Muscle of leg (tissue), 11 donors: ENCODE results near the gene ULBP3. TPM values are rescaled to one million over a fixed set of nuclear protein-coding genes. Genes with fewer than 3 reads are reported as not detected.

Experiments
- DNase-seq: peaks from one replicate; pipeline ENCODE4 v3.0.0; 2013
- H3K27ac ChIP-seq: one replicate; pipeline ENCODE4 v1.5.1; 2013; ENCODE audit warnings: mild to moderate bottlenecking, low read length, control low read depth
- H3K27me3 ChIP-seq: one replicate; pipeline ENCODE4 v1.6.1; 2013; ENCODE audit warnings: low read length; ENCODE audit not compliant: control insufficient read depth, insufficient read depth
- H3K36me3 ChIP-seq: one replicate; pipeline ENCODE4 v1.6.1; 2013; ENCODE audit warnings: low read length; ENCODE audit not compliant: control insufficient read depth, insufficient read depth
- H3K4me1 ChIP-seq: one replicate; pipeline ENCODE4 v1.6.1; 2013; ENCODE audit warnings: low read length; ENCODE audit not compliant: control insufficient read depth, insufficient read depth
- H3K4me3 ChIP-seq: one replicate; pipeline ENCODE4 v1.5.1; 2013; ENCODE audit warnings: low read length, control low read depth
- H3K9me3 ChIP-seq: replicated peaks from 2 replicates; pipeline ENCODE4 v1.6.1; 2013; ENCODE audit warnings: low read depth, low read length; ENCODE audit not compliant: control insufficient read depth
- WGBS: methylation state at CpG from one replicate; pipeline ENCODE4 v1.1.5; 2013; ENCODE audit warnings: missing lambda C conversion rate; ENCODE audit not compliant: insufficient coverage; 5-methylcytosine and 5-hydroxymethylcytosine counted together
- polyA plus RNA-seq, 8 donors: library from polyadenylated mRNA; unstranded; fragments of 120-200 nt; gene quantifications; one replicate each; pipeline versions ENCODE4 v1.2.1 to v1.2.3, GENCODE V29; 2013; ENCODE audit warnings: inconsistent platforms in 1 of 8, low replicate concordance in 1 of 8; ENCODE audit not compliant: insufficient read length in 8 of 8, insufficient read depth in 1 of 8
- total RNA-seq: library from RNA; stranded (reverse); fragments of 120-200 nt; gene quantifications from one replicate; pipeline ENCODE4 v1.2.4, GENCODE V29; 2013

The ULBP3 gene
- total and polyA plus RNA-seq, 9 donors: 1.5 to 3.9 (median 2.6) TPM

- no CpG with 5 or more reads among the region's 1 CpG for WGBS
- Histone ChIP-seq H3K27me3 (peaks cover 14% of the 10 kb centered on the region), H3K9me3 (no peaks in the 10 kb centered on the region), H3K36me3 (no peaks in the 10 kb centered on the region), H3K27ac (no peak overlapping the region), H3K4me1 (no peaks in the 10 kb centered on the region), H3K4me3 (no peak overlapping the region)
- no peak for DNase-seq
Observed at GRCh38 chr6:150046943-150047342, 22.0 kb downstream of the ULBP3 start.

GRCh38 chr6:150044621-150045145 lies 24.2 kb downstream of the ULBP3 start:
- 76% methylated on average over 7 of the region's 10 CpGs for WGBS
- Histone ChIP-seq H3K36me3 (no peaks in the 10 kb centered on the region), H3K9me3 (no peaks in the 10 kb centered on the region), H3K4me3 (no peak overlapping the region), H3K27ac (no peak overlapping the region), H3K4me1 (no peaks in the 10 kb centered on the region), H3K27me3 (peaks cover 32% of the 10 kb centered on the region)
- DNase-seq: no peak

- H3K4me3 ChIP-seq: no peak overlapping the region
- peaks cover 38% of the 10 kb centered on the region for H3K27me3 ChIP-seq
- DNase-seq: no peak
- 84% methylated on average over 11 of the region's 19 CpGs for WGBS
- H3K9me3 ChIP-seq: no peaks in the 10 kb centered on the region
- no peaks in the 10 kb centered on the region for H3K36me3 ChIP-seq
- H3K4me1 ChIP-seq: no peaks in the 10 kb centered on the region
- no peak overlapping the region for H3K27ac ChIP-seq
Observed at GRCh38 chr6:150043501-150044412, 25.2 kb downstream of the ULBP3 start.

- no peak overlapping the region for H3K4me3 ChIP-seq
- H3K27me3 ChIP-seq: peaks cover 45% of the 10 kb centered on the region
- 73% methylated on average over 2 of the region's 13 CpGs for WGBS
- H3K9me3 ChIP-seq: no peaks in the 10 kb centered on the region
- DNase-seq: no peak
- peaks cover 1% of the 10 kb centered on the region for H3K4me1 ChIP-seq
- H3K27ac ChIP-seq: no peak overlapping the region
- H3K36me3 ChIP-seq: no peaks in the 10 kb centered on the region
Observed at GRCh38 chr6:150043096-150043495, 25.8 kb downstream of the ULBP3 start.

- DNase-seq: no peak
- H3K27me3 ChIP-seq: peaks cover 72% of the 10 kb centered on the region
- WGBS: 8% methylated on average over 6 of the region's 21 CpGs
- H3K27ac ChIP-seq: no peak overlapping the region
- H3K4me3 ChIP-seq: no peak overlapping the region
- peaks cover 7% of the 10 kb centered on the region for H3K4me1 ChIP-seq
- H3K9me3 ChIP-seq: no peaks in the 10 kb centered on the region
- H3K36me3 ChIP-seq: no peaks in the 10 kb centered on the region
Observed at GRCh38 chr6:150038202-150039062, 30.5 kb downstream of the ULBP3 start.

- Histone ChIP-seq H3K4me1 (peaks cover 7% of the 10 kb centered on the region), H3K27ac (no peak overlapping the region), H3K27me3 (peaks cover 71% of the 10 kb centered on the region), H3K4me3 (no peak overlapping the region), H3K36me3 (no peaks in the 10 kb centered on the region), H3K9me3 (no peaks in the 10 kb centered on the region)
- WGBS: under 1% methylated on average over 50 of the region's 55 CpGs
- DNase-seq: no peak
Observed at GRCh38 chr6:150037526-150038201, 31.3 kb downstream of the ULBP3 start.

GRCh38 chr6:150036081-150036480 lies 32.8 kb downstream of the ULBP3 start:
- H3K27me3 ChIP-seq: peaks cover 66% of the 10 kb centered on the region
- no peaks in the 10 kb centered on the region for H3K36me3 ChIP-seq
- no peaks in the 10 kb centered on the region for H3K9me3 ChIP-seq
- no peak overlapping the region for H3K27ac ChIP-seq
- 44% methylated on average over 4 of the region's 5 CpGs for WGBS
- no peak for DNase-seq
- peaks cover 7% of the 10 kb centered on the region for H3K4me1 ChIP-seq
- H3K4me3 ChIP-seq: no peak overlapping the region

- H3K27me3 ChIP-seq: peaks cover 57% of the 10 kb centered on the region
- DNase-seq: no peak
Observed at GRCh38 chr6:150033207-150033771, 35.6 kb downstream of the ULBP3 start.

GRCh38 chr6:150032598-150032997 lies 36.3 kb downstream of the ULBP3 start:
- 85% methylated on average over 3 of the region's 8 CpGs for WGBS
- no peak for DNase-seq
- no peak overlapping the region for H3K27ac ChIP-seq
- no peaks in the 10 kb centered on the region for H3K9me3 ChIP-seq
- H3K27me3 ChIP-seq: peaks cover 57% of the 10 kb centered on the region
- H3K4me3 ChIP-seq: no peak overlapping the region
- peaks cover under 1% of the 10 kb centered on the region for H3K4me1 ChIP-seq
- H3K36me3 ChIP-seq: no peaks in the 10 kb centered on the region

More at GRCh38 chr6:150033207-150033771, 35.6 kb downstream of the ULBP3 start:
- H3K27ac ChIP-seq: no peak overlapping the region
- no peaks in the 10 kb centered on the region for H3K9me3 ChIP-seq
- no peaks in the 10 kb centered on the region for H3K36me3 ChIP-seq
- WGBS: 76% methylated on average over 3 of the region's 6 CpGs
- peaks cover 7% of the 10 kb centered on the region for H3K4me1 ChIP-seq
- no peak overlapping the region for H3K4me3 ChIP-seq
